Activated CD4-positive, alpha-beta memory T cell treated with anti-CD3 and anti-CD28 coated beads for 36 hours (primary cell): ENCODE results near the gene EHBP1. TPM values are rescaled to one million over a fixed set of nuclear protein-coding genes. Genes with fewer than 3 reads are reported as not detected.

Source experiments
- CTCF ChIA-PET: fragments of 350-600 bp; sonication (Branson Sonifier 250); formaldehyde crosslinking; loops from one replicate; lab custom pipeline; 2021; ENCODE audit warnings: antibody characterized with exemption, inconsistent platforms; lab: Charles Lee
- POLR2A ChIA-PET: fragments of 350-600 bp; sonication (Branson Sonifier 250); formaldehyde crosslinking; loops from one replicate; lab custom pipeline; 2021; ENCODE audit warnings: antibody characterized with exemption; lab: Charles Lee
- DNase-seq: peaks from one replicate; pipeline ENCODE4 v3.0.0-alpha.2; 2020
- H3K27ac Mint-ChIP-seq: one replicate; pipeline ENCODE4 v1.8.0; 2021; ENCODE audit warnings: mixed read lengths
- H3K27me3 Mint-ChIP-seq: one replicate; pipeline ENCODE4 v1.8.0; 2021; ENCODE audit warnings: mixed read lengths
- H3K36me3 Mint-ChIP-seq: one replicate; pipeline ENCODE4 v1.8.0; 2021; ENCODE audit warnings: mixed read lengths
- H3K4me1 Mint-ChIP-seq: one replicate; pipeline ENCODE4 v1.8.0; 2021; ENCODE audit warnings: low read depth, mixed read lengths
- H3K4me3 Mint-ChIP-seq: one replicate; pipeline ENCODE4 v1.8.0; 2021; ENCODE audit warnings: mild to moderate bottlenecking, mixed read lengths
- H3K9me3 Mint-ChIP-seq: one replicate; pipeline ENCODE4 v1.8.0; 2021; ENCODE audit warnings: mixed read lengths
- intact Hi-C: fragments of 100-400 bp; cut with micrococcal nuclease; formaldehyde crosslinking; loops from one replicate; pipeline ENCODE4 v1.15.1; 2023
- total RNA-seq, 2 experiments: library from RNA; stranded (reverse); gene quantifications; one replicate each; pipeline ENCODE4 v1.2.3, GENCODE V29; 2021

The EHBP1 gene
- total RNA-seq, 2 experiments from 2014 or later, result 23.5 to 23.6 TPM

- intact Hi-C loops, result no loop called here
- CTCF ChIA-PET, result no interaction called here
- Mint-ChIP-seq H3K4me3 (no peak overlapping the region), H3K4me1 (no peaks in the 10 kb centered on the region), H3K36me3 (no peaks in the 10 kb centered on the region), H3K9me3 (no peaks in the 10 kb centered on the region), H3K27me3 (no peaks in the 10 kb centered on the region), H3K27ac (no peak overlapping the region)
- no peak for DNase-seq
- POLR2A ChIA-PET, result no interaction called here
Observed at GRCh38 chr2:62934517-62934916, 229.0 kb downstream of the EHBP1 start.

GRCh38 chr2:62938126-62938525 is 232.6 kb downstream of the EHBP1 start:
- H3K4me1 Mint-ChIP-seq, result no peaks in the 10 kb centered on the region
- H3K9me3 Mint-ChIP-seq, result no peaks in the 10 kb centered on the region
- ChIA-PET CTCF (no interaction called here), POLR2A (no interaction called here)
- no peak for DNase-seq
- H3K4me3 Mint-ChIP-seq, result no peak overlapping the region
- H3K27ac Mint-ChIP-seq, result no peak overlapping the region
- H3K27me3 Mint-ChIP-seq, result no peaks in the 10 kb centered on the region
- H3K36me3 Mint-ChIP-seq, result no peaks in the 10 kb centered on the region
- intact Hi-C loops, result no loop called here

GRCh38 chr2:62939735-62940491 is 234.4 kb downstream of the EHBP1 start:
- Mint-ChIP-seq H3K4me3 (no peak overlapping the region), H3K27me3 (no peaks in the 10 kb centered on the region), H3K27ac (no peak overlapping the region), H3K36me3 (peaks cover 3% of the 10 kb centered on the region), H3K9me3 (no peaks in the 10 kb centered on the region), H3K4me1 (no peaks in the 10 kb centered on the region)
- intact Hi-C loops, result no loop called here
- no peak for DNase-seq
- POLR2A ChIA-PET, result no interaction called here
- CTCF ChIA-PET, result no interaction called here

- no peaks in the 10 kb centered on the region for H3K27me3 Mint-ChIP-seq
- POLR2A ChIA-PET, result no interaction called here
Observed at GRCh38 chr2:62940697-62941096, 235.2 kb downstream of the EHBP1 start.

GRCh38 chr2:62941413-62941812 is 235.9 kb downstream of the EHBP1 start:
- ChIA-PET POLR2A (no interaction called here), CTCF (no interaction called here)
- no peaks in the 10 kb centered on the region for H3K27me3 Mint-ChIP-seq
- intact Hi-C loops, result no loop called here
- H3K4me3 Mint-ChIP-seq, result no peak overlapping the region
- peaks cover 3% of the 10 kb centered on the region for H3K36me3 Mint-ChIP-seq
- no peaks in the 10 kb centered on the region for H3K9me3 Mint-ChIP-seq
- no peak for DNase-seq
- H3K27ac Mint-ChIP-seq, result no peak overlapping the region
- no peaks in the 10 kb centered on the region for H3K4me1 Mint-ChIP-seq

More at GRCh38 chr2:62940697-62941096, 235.2 kb downstream of the EHBP1 start:
- Mint-ChIP-seq H3K4me3 (no peak overlapping the region), H3K27ac (no peak overlapping the region), H3K36me3 (peaks cover 3% of the 10 kb centered on the region), H3K4me1 (no peaks in the 10 kb centered on the region), H3K9me3 (no peaks in the 10 kb centered on the region)
- DNase-seq, result no peak
- intact Hi-C loops, result no loop called here
- CTCF ChIA-PET, result no interaction called here

- no peaks in the 10 kb centered on the region for H3K4me1 Mint-ChIP-seq
- ChIA-PET POLR2A (no interaction called here), CTCF (no interaction called here)
- no peak for DNase-seq
- H3K9me3 Mint-ChIP-seq, result no peaks in the 10 kb centered on the region
- intact Hi-C loops, result no loop called here
- H3K27me3 Mint-ChIP-seq, result no peaks in the 10 kb centered on the region
- H3K36me3 Mint-ChIP-seq, result peaks cover 8% of the 10 kb centered on the region
- no peak overlapping the region for H3K4me3 Mint-ChIP-seq
- H3K27ac Mint-ChIP-seq, result no peak overlapping the region
Observed at GRCh38 chr2:62944362-62944761, 238.8 kb downstream of the EHBP1 start.

- Mint-ChIP-seq H3K4me1 (no peaks in the 10 kb centered on the region), H3K36me3 (peaks cover 12% of the 10 kb centered on the region), H3K27me3 (no peaks in the 10 kb centered on the region), H3K9me3 (no peaks in the 10 kb centered on the region), H3K4me3 (no peak overlapping the region), H3K27ac (no peak overlapping the region)
- no peak for DNase-seq
- intact Hi-C loops, result no loop called here
- ChIA-PET POLR2A (no interaction called here), CTCF (no interaction called here)
Observed at GRCh38 chr2:62947403-62947802, 241.9 kb downstream of the EHBP1 start.

- ChIA-PET POLR2A (no interaction called here), CTCF (no interaction called here)
- Mint-ChIP-seq H3K27me3 (no peaks in the 10 kb centered on the region), H3K4me1 (no peaks in the 10 kb centered on the region), H3K36me3 (peaks cover 14% of the 10 kb centered on the region), H3K9me3 (no peaks in the 10 kb centered on the region), H3K4me3 (no peak overlapping the region), H3K27ac (no peak overlapping the region)
- no peak for DNase-seq
- intact Hi-C loops, result no loop called here
Observed at GRCh38 chr2:62956651-62957050, 251.1 kb downstream of the EHBP1 start.

GRCh38 chr2:62958206-62958605 is 252.7 kb downstream of the EHBP1 start:
- Mint-ChIP-seq H3K4me3 (no peak overlapping the region), H3K36me3 (peaks cover 11% of the 10 kb centered on the region), H3K4me1 (no peaks in the 10 kb centered on the region), H3K27ac (no peak overlapping the region), H3K27me3 (no peaks in the 10 kb centered on the region), H3K9me3 (no peaks in the 10 kb centered on the region)
- no peak for DNase-seq
- intact Hi-C loops, result no loop called here
- ChIA-PET CTCF (no interaction called here), POLR2A (no interaction called here)

GRCh38 chr2:62964050-62964449 is 258.5 kb downstream of the EHBP1 start:
- POLR2A ChIA-PET, result no interaction called here

GRCh38 chr2:62964671-62965070 is 259.2 kb downstream of the EHBP1 start:
- Mint-ChIP-seq H3K27me3 (no peaks in the 10 kb centered on the region), H3K4me1 (no peaks in the 10 kb centered on the region), H3K36me3 (peaks cover 3% of the 10 kb centered on the region), H3K9me3 (no peaks in the 10 kb centered on the region), H3K4me3 (no peak overlapping the region), H3K27ac (no peak overlapping the region)
- DNase-seq, result no peak
- intact Hi-C loops, result no loop called here
- POLR2A ChIA-PET, result no interaction called here
- CTCF ChIA-PET, result no interaction called here

More at GRCh38 chr2:62964050-62964449, 258.5 kb downstream of the EHBP1 start:
- Mint-ChIP-seq H3K4me1 (no peaks in the 10 kb centered on the region), H3K9me3 (no peaks in the 10 kb centered on the region), H3K27me3 (no peaks in the 10 kb centered on the region), H3K4me3 (no peak overlapping the region), H3K27ac (no peak overlapping the region), H3K36me3 (peaks cover 3% of the 10 kb centered on the region)
- DNase-seq, result no peak
- intact Hi-C loops, result no loop called here
- CTCF ChIA-PET, result no interaction called here

GRCh38 chr2:62966991-62967390 is 261.5 kb downstream of the EHBP1 start:
- Mint-ChIP-seq H3K9me3 (no peaks in the 10 kb centered on the region), H3K36me3 (no peaks in the 10 kb centered on the region), H3K4me1 (no peaks in the 10 kb centered on the region), H3K27ac (no peak overlapping the region), H3K4me3 (no peak overlapping the region), H3K27me3 (no peaks in the 10 kb centered on the region)
- ChIA-PET POLR2A (no interaction called here), CTCF (no interaction called here)
- intact Hi-C loops, result no loop called here
- no peak for DNase-seq

- Mint-ChIP-seq H3K27me3 (no peaks in the 10 kb centered on the region), H3K4me3 (no peak overlapping the region), H3K36me3 (no peaks in the 10 kb centered on the region), H3K9me3 (no peaks in the 10 kb centered on the region), H3K4me1 (no peaks in the 10 kb centered on the region), H3K27ac (no peak overlapping the region)
- ChIA-PET CTCF (no interaction called here), POLR2A (no interaction called here)
- no peak for DNase-seq
- intact Hi-C loops, result no loop called here
Observed at GRCh38 chr2:62968168-62968567, 262.7 kb downstream of the EHBP1 start.
